HG02759 (cell line): Measurements from ENCODE around the gene HINFP.

ENCODE experiments used
- ATAC-seq: cut with Tn5 transposase; IDR thresholded peaks from one replicate; pipeline ENCODE4 v1.9.1; 2021; ENCODE audit warnings: mild to moderate bottlenecking, moderate library complexity; ENCODE audit not compliant: unreplicated experiment

Gene HINFP, protein sequence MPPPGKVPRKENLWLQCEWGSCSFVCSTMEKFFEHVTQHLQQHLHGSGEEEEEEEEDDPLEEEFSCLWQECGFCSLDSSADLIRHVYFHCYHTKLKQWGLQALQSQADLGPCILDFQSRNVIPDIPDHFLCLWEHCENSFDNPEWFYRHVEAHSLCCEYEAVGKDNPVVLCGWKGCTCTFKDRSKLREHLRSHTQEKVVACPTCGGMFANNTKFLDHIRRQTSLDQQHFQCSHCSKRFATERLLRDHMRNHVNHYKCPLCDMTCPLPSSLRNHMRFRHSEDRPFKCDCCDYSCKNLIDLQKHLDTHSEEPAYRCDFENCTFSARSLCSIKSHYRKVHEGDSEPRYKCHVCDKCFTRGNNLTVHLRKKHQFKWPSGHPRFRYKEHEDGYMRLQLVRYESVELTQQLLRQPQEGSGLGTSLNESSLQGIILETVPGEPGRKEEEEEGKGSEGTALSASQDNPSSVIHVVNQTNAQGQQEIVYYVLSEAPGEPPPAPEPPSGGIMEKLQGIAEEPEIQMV

DNA sequence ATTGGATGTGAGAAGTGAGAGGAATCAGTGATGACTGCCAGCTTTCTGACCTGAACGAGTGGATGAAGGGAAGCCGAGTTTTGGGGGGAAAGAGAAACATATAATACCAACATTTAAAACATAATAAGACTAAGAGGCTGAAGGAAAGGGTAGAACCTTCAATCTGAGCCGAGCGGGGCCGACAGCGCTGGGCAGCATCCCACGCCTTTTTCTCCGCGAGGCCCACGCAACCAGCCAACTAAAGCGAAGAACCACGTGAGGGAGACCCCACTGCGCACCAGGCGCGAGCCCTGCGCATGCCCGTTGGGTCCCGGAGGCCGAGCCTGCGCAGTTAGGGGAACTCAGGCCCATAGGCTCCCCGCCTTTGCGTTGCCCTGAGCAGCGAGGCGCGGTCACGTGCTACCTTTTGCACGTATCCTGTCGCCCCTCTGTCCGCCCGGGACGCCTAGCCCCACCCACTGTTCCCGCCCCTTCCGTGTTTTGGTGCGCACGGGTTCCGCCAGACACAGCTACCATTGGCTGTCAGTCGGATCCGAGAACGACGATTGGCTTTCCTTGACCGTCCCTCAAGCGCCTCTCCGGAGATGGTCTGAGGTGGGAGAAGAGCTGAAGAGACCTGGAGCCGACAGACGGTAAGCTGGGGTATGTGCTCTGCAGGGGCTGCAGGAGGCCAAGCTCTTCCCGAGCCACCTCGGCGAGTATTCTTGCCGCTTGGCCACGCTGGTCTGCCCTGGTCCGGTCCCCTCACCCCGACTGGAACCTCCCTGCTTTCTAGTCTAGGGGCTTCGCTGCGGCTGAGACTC, at the start of gene HINFP:
Gene HINFP (plus strand): TSS at position 573 of the 803 bp plus-strand sequence. CDS start 5,365 bp downstream, outside the sequence.
- peak; percentile 97 for ATAC-seq

DNA sequence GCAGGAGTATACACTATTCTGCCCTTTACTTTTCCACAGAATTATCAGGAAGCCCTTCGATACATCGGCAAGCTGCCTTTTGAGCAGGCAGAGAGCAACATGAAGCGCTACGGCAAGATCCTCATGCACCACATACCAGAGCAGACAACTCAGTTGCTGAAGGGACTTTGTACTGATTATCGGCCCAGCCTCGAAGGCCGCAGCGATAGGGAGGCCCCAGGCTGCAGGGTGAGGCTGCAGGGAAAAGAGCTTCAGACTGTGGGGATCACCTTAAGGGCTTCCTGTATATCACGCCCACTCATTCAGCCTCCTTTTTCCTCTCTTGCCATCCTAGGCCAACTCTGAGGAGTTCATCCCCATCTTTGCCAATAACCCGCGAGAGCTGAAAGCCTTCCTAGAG, 43.5 kb upstream of the HINFP start:
- no peak for ATAC-seq

DNA sequence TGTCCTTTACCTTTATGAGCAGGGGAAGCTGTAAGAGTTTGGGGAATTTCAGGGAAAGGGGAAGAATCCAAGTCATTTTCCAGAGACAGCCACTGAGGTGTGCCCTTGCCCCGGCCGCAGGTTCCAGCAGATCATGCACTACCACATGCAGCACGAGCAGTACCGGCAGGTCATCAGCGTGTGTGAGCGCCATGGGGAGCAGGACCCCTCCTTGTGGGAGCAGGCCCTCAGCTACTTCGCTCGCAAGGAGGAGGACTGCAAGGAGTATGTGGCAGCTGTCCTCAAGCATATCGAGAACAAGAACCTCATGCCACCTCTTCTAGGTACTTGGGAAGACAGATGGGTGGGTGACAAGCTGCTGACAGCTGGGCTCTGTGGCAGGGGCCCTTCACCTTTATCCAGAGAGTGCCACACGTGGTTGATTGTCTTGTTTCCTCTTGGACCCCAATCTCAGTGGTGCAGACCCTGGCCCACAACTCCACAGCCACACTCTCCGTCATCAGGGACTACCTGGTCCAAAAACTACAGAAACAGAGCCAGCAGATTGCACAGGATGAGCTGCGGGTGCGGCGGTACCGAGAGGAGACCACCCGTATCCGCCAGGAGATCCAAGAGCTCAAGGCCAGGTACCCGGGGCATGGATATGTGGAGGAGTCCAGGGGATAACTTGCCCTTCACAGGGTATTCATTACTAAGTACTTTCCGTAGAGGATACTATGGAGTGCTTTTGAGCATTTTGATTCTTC, 42.5 kb upstream of the HINFP start:
- no peak for ATAC-seq

DNA sequence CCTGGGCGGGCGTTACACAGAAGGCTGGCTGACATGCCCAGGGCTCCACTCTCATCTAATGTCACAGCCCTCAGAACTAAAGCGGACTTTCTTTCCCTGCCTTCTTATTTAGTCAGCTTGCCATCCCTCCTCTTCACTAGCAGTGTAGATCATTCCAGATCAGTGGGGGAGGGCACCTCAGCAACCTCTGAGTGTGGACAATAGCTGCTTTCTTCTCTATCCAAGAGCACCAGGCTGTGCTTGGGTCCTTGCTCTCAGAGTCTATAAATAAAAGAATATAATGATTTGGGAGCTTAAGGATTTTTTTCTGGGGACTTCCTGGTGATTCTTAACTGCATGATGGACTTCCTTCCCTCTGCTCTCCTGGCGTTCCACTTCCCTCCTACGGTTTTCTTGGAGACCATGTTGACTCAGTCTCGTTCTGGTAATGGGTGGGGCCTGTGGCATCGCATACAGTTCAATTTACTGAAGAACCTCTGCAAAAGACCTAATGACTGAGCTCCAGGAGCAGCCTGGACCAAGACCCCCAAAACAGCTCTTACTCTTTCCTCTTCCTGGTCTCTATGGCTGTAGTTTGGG, 39.6 kb upstream of the HINFP start:
- no peak for ATAC-seq

DNA sequence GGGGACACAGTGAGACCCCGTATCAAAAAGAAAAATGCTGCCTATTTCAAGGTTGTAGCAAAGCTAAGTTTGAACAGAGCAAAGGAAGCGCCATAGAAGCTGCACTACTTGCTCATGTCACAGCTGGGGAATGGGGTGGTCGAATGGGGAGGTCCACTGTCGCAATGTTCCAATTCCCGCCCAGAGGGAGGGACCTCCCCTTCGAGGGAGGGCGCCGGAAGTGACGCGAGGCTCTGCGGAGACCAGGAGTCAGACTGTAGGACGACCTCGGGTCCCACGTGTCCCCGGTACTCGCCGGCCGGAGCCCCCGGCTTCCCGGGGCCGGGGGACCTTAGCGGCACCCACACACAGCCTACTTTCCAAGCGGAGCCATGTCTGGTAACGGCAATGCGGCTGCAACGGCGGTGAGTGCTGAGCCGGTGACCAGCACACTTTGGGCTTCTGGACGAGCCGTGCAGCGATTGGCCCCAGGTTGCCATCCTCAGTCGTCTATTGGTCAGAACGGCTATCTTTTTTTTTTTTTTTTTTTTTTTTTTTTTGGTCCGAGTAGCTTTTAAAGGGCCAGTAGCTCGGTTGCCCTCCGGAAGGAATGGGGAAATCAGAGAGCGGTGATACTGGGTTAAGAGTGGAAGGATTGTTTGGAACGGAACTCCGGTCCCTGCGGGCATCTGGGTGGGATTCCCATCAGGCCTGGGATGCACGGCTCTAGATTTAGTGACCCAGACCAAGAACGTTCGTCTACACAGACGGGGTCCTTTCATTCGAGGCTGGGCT, 36.5 kb upstream of the HINFP start, which contains the start of gene HMBS:
Gene HMBS (plus strand): TSS at position 219 of the 774 bp plus-strand sequence. CDS start 153 bp downstream, at position 372.
- peak; percentile 95 for ATAC-seq

DNA sequence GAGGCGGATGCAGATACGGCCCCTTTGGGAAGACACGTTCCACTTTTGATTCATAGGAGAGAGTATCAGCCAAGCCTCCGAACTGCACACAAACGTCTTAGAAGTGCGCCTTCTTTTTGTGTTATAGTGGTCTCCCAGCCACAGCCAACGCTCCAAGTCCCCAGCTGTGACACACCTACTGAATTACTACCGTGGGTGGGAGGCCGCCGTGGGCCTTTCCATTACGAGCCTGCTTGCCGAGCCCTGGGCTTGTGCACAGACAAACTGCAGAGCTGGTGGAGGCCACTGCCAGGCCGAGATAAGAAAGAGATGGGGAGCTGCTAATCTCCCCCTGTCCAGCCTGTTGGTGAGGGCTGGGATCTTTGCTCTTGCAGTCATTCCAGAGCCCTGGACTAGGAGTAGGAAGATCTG, 35.9 kb upstream of the HINFP start:
- no peak for ATAC-seq

DNA sequence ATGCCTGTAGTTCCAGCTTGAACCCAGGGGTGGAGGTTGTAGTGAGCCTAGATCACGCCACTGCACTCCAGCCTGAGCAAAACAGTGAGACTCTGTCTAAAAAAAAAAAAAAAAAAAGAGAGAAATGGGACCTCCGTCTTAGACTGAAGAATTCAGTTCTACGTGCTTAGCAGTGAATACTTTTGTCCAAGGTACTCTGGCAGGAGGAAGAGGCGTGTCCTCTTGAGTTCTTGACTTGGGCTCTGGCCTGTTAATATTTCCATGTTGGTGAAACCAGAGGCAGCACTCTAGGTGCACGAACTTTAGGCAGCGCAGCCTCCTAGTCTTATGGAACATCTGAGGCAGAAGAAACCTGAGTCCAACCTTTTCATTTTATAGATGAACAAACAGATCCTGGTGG, 34.3 kb upstream of the HINFP start:
- no peak for ATAC-seq

DNA sequence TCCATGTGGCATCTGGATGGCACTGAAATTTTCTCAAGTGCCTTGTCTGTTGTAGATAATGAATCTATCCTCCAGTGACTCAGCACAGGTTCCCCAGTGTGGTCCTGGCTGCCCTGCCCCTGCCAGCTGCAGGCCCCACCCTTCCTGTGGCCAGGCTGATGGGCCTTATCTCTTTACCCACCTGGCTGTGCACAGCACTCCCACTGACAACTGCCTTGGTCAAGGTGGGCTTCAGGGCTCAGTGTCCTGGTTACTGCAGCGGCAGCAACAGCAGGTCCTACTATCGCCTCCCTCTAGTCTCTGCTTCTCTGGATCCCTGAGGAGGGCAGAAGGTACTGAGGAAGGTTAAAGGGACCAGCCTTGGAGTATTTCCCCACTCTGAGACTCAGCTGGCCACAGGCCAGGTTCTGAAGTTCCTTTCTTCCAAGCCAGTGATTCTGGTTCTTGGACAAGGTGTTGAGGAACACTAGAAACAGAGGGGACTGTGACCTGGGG, 33.6 kb upstream of the HINFP start:
- no peak for ATAC-seq

DNA sequence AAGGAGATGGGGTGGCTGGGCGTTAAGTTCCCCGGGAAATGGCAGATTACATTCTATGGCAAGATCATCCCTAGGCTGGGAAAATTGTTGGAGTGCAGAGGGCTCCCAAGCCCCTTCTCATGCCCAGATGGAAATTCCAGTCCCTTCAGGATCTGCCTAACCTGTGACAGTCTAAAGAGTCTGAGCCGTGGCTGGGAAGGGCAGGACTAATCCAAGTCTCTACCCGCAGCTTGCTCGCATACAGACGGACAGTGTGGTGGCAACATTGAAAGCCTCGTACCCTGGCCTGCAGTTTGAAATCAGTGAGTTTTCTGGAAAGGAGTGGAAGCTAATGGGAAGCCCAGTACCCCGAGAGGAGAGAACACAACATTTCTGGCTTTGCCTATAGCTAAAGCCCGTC, 33.0 kb upstream of the HINFP start:
- no peak for ATAC-seq

DNA sequence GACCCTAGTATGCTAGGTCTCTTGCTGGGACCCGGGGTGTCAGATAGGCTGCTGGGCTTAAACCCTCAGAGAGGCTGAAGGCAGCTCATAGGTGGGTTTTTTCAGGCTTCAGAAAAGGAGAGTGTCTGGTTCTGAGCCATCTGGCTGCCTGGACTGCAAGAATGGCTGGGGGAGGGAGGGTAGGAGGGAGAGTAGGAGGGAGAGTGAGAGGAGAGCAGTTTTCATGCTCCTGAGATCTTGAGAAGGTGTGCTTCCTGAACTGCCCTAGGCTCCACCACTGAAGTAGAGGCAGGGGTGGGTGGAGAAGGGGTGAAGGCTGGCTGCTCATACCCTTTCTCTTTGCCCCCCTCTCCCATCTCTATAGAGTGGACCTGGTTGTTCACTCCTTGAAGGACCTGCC, 32.1 kb upstream of the HINFP start:
- no peak for ATAC-seq

DNA sequence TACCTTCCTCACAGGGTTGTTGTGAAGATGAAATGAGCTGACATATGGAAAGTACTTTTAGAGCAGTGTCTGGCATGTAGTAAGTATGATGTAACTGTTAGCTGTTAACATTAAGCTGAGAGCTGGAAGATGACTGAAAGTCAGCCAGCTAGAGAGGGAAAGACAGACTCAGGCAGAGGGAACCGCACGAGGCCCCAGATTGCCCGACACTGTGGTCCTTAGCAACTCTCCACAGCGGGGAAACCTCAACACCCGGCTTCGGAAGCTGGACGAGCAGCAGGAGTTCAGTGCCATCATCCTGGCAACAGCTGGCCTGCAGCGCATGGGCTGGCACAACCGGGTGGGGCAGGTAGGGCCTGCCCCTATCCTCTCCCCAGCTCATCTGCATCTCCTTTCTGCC, 30.2 kb upstream of the HINFP start:
- no peak for ATAC-seq

DNA sequence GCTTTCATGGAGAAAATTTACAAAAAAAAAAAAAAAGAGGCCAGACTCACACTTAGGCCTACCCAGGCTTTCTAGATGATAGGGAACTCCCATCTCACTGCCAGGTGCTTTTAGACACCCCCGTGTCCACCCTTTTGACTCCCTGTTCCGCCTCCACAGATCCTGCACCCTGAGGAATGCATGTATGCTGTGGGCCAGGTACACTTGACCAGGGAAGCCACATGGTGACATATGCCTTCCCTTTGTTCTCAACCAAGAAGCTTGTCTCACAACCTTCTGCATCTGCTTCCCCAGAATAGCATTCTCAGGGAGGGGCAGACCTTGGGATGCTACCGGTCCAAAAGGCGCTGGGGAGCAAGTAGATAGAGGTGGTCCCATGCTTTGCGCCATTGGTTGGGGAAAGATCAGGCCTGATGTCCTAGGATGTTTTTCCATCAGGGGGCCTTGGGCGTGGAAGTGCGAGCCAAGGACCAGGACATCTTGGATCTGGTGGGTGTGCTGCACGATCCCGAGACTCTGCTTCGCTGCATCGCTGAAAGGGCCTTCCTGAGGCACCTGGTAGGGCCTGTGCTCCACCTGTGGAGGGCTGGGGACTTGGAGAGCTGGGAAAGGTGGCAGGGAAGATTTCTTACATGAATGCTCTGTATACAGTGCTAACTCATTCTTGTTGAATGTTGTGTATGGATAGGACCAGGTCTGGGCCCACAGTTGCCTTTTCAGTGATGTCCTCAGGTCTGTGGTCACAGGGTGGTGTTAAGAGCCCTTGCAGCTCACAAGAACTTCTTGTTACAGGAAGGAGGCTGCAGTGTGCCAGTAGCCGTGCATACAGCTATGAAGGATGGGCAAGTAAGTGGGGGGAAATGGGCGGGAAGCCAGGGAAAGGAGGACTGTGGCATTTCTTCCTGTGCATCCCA, 29.2 kb upstream of the HINFP start:
- no peak for ATAC-seq

DNA sequence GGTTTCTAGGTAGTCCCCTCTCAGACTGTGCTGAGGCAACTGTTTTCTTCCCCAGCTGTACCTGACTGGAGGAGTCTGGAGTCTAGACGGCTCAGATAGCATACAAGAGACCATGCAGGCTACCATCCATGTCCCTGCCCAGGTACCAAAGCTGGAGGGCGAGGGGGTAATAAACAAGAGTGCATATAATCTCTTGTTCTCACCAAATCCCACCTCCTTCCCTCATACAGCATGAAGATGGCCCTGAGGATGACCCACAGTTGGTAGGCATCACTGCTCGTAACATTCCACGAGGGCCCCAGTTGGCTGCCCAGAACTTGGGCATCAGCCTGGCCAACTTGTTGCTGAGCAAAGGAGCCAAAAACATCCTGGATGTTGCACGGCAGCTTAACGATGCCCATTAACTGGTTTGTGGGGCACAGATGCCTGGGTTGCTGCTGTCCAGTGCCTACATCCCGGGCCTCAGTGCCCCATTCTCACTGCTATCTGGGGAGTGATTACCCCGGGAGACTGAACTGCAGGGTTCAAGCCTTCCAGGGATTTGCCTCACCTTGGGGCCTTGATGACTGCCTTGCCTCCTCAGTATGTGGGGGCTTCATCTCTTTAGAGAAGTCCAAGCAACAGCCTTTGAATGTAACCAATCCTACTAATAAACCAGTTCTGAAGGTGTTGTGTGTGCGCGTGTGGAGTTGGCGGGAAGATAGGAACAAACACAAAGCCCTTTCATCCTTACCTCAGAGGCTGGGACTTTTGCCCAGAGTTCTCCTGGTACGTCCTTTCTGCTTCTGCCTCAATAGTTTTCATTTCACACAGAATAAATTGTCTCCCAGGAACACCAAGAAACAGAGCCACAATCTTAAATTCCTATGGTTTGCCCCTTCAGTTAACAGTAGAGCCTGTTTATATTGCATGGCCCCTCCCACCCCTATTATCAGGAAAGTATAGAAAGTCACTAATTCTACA, 28.2 kb upstream of the HINFP start:
- ATAC-seq, result no peak

DNA sequence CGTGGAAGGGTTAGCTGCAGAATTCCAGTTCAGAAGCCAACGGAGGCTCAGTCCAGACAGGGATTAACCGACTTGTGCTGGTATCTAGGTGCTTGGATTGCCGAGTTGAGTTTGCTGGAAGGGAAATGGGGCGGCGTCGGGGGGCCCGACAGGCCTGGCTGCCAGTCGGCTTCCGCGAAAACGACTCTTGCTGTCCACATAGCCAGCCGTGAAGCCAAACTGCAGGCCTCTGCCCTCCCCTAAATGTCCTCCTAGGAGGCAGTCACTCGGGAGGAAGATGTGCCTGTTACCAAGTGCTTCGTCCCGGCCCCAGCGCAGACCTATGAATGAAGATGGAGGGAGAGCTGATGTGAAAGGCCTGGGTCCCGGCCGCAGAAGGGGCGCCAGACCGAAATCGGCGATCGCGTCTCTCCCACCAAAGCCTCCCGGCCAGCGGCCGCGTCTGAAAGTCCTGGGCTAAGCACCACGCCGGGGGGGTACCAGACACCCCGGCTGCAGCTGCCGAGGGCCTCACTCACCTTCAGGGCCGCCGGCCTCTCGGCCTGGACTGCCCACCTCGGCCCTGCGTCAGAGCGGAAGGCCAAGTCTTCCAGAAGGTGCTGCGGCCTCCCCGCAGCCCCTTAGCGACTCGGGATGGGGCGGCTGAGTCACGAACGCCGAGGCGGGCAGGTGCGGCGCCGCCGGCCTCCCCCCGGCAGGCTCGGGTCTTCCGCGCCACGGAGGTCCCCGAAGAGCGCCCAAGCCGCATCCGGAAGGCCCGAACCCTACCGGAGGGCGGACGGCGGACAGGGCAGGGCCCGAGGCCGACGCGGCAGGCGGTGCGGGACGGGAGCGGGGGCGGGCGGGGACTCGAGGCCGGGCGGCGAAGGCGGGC, 27.2 kb upstream of the HINFP start:
- peak; percentile 1 for ATAC-seq

DNA sequence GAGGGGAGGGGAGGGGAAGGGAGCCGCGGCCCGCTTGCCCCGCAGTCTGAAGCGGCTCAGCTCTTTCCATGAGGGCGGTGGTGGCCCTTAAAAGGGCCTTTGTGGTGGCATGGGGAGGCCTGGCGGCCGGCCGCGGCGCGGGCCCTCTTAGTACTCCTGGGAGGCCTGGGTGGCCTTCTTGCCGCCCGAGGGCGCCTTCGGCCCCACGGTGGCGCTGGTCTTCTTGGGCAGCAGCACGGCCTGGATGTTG, 26.6 kb upstream of the HINFP start:
- ATAC-seq, result peak; percentile 47

DNA sequence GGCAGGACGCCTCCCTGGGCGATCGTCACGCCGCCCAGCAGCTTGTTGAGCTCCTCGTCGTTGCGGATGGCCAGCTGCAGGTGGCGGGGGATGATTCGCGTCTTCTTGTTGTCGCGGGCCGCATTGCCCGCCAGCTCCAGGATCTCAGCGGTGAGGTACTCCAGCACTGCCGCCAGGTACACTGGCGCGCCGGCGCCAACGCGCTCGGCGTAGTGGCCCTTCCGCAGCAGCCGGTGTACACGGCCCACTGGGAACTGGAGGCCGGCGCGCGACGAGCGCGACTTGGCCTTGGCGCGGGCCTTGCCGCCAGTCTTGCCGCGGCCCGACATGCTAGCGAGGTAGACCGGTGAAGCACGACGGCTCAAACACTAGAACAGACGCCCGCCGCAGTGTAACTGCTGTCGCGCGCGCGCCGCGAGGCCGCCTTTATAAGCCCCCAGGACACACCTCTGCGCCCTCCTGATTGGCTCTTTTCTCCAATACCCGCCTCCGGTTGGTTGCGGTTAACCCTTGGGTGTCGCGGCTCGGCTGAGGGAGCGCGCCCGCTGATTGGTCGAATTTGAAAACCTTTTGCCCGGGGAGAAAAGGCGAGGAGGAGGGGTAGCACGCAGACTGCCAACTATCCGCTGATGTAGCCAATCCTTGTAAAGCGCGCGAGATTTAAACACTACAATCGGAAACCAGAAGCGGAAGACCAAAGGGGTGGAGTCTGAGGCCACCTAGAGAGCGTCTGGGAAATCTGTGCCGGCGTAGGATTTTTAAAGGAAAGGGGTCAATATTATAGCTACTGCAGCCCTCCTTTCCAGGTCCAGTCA, 26.1 kb upstream of the HINFP start:
- peak; percentile 85 for ATAC-seq
